SK-N-MC (cell line): ENCODE results near the gene SPTLC3.

Experiments used
- EZH2 ChIP-seq: fragments of 200-600 bp; sonication (generic); IDR thresholded peaks from one replicate; pipeline ENCODE4 v1.6.1; 2017; ENCODE audit warnings: antibody characterized with exemption
- FOXP2 ChIP-seq: optimal IDR thresholded peaks from 2 replicates; pipeline ENCODE3; 2011; ENCODE audit warnings: mild to moderate bottlenecking, moderate library complexity; ENCODE audit not compliant: insufficient read depth; ENCODE audit errors: extremely low read length, control extremely low read depth
- POLR2AphosphoS5 ChIP-seq: IDR thresholded peaks from 2 replicates; pipeline ENCODE4 v1.6.1; 2012; ENCODE audit warnings: mild to moderate bottlenecking, low read depth, low read length, borderline replicate concordance

- TF ChIP-seq FOXP2 (no peak), POLR2AphosphoS5 (no peak), EZH2 (no peak)
These were observed 140.2 kb downstream of the SPTLC3 start for GRCh38 chr20:13148961-13149360.
